Measurements from ENCODE around the gene SEMA3F. TPM values are rescaled to one million over a fixed set of nuclear protein-coding genes. Genes with fewer than 3 reads are reported as not detected.
A peak's percentile ranks its signal among the peaks of the same experiment; 100 is the strongest.

Gene SEMA3F
- total RNA-seq, 1 donor from 2014 or later = 10.2 TPM

- TF ChIP-seq CTCF (IDR thresholded peaks at IDR 0.05; ENCODE audit: borderline replicate concordance) = no peak
- intact Hi-C loops (cut with micrococcal nuclease) = no loop called here
Measured at GRCh38 chr3:50238549-50239026, 83.5 kb downstream of the SEMA3F start.

More at GRCh38 chr3:50238549-50239026, 83.5 kb downstream of the SEMA3F start:
- peaks cover 4% of the 10 kb centered on the region for H3K36me3 ChIP-seq
- peaks cover 84% of the 10 kb centered on the region for H3K4me1 ChIP-seq
- no peaks in the 10 kb centered on the region for H3K27me3 ChIP-seq (ENCODE audit: low read depth)
- H3K27ac ChIP-seq (replicated peaks) = peak overlapping the region; percentile 99
- peak; percentile 89 for DNase-seq
- H3K4me3 ChIP-seq = peak overlapping the region; percentile 91
- no peaks in the 10 kb centered on the region for H3K9me3 ChIP-seq (replicated peaks)

Small RNAs within 50 kb of the gene (microRNA-seq; reads per million reads assigned to microRNA genes)
- gene MIR566 (not detected), gene MIR5787 (not detected)

Other genes starting within 250 kb of the SEMA3F start
- 8.4 TPM for gene MON1A, start 225.5 kb upstream of the SEMA3F start, total RNA-seq
- 40.4 TPM for gene RBM6, start 215.2 kb upstream of the SEMA3F start, total RNA-seq
- gene RBM5, start 66.4 kb upstream of the SEMA3F start, total RNA-seq = 58.4 TPM
- not detected for gene GNAT1, start 36.3 kb downstream of the SEMA3F start, total RNA-seq
- gene SLC38A3, start 49.9 kb downstream of the SEMA3F start, total RNA-seq = 10.4 TPM
- gene GNAI2, start 80.9 kb downstream of the SEMA3F start, total RNA-seq = 118 TPM
- 23.2 TPM for gene SEMA3B, start 113.8 kb downstream of the SEMA3F start, total RNA-seq
- gene LSMEM2, start 123.8 kb downstream of the SEMA3F start, total RNA-seq = 27.7 TPM
- 54.9 TPM for gene IFRD2, start 137.1 kb downstream of the SEMA3F start, total RNA-seq
- gene HYAL3, start 144.1 kb downstream of the SEMA3F start, total RNA-seq = 1.2 TPM
- 5.3 TPM for gene NAA80, start 144.1 kb downstream of the SEMA3F start, total RNA-seq
- gene HYAL1, start 148.2 kb downstream of the SEMA3F start, total RNA-seq = 52.2 TPM
- gene HYAL2, start 167.4 kb downstream of the SEMA3F start, total RNA-seq = 38.9 TPM
- gene TUSC2, start 172.9 kb downstream of the SEMA3F start, total RNA-seq = 32.9 TPM
- gene RASSF1, start 185.5 kb downstream of the SEMA3F start, total RNA-seq = 11.4 TPM
- not detected for gene ZMYND10, start 190.4 kb downstream of the SEMA3F start, total RNA-seq
- 16.4 TPM for gene NPRL2, start 195.5 kb downstream of the SEMA3F start, total RNA-seq
- 7.0 TPM for gene CYB561D2, start 195.5 kb downstream of the SEMA3F start, total RNA-seq
- 23.5 TPM for gene TMEM115, start 204.2 kb downstream of the SEMA3F start, total RNA-seq

Data from left ventricle myocardium inferior (tissue), 1 donor.